ENCODE data around the gene INTS11.
"Not testable (repeated sequence)": the region's sequence is repeated elsewhere in the genome, so short reads cannot be mapped to it uniquely, and the experiment has no call there.

Gene INTS11

GRCh38 chr1:1329304-1330210 lies 5.1 kb upstream of the INTS11 start:
- no peak for DNase-seq

- DNase-seq, result no peak
Observed at GRCh38 chr1:1328254-1328653, 3.8 kb upstream of the INTS11 start.

- DNase-seq, result no peak
Observed at GRCh38 chr1:1327291-1327690, 2.8 kb upstream of the INTS11 start.

GRCh38 chr1:1326075-1326605 lies 1.7 kb upstream of the INTS11 start:
- DNase-seq, result no peak

- no peak for DNase-seq
Observed at GRCh38 chr1:1325288-1326074, 1.0 kb upstream of the INTS11 start.

- no peak for DNase-seq
Observed at GRCh38 chr1:1324084-1324523, 356 bp downstream of the INTS11 start.

- no peak for DNase-seq
Observed at GRCh38 chr1:1322952-1323351, 1.5 kb downstream of the INTS11 start.

GRCh38 chr1:1322418-1322817 lies 2.0 kb downstream of the INTS11 start:
- DNase-seq, result no peak

- no peak for DNase-seq
Observed at GRCh38 chr1:1321477-1321876, 3.0 kb downstream of the INTS11 start.

- DNase-seq, result no peak
Observed at GRCh38 chr1:1320666-1321448, 3.6 kb downstream of the INTS11 start.

- no peak for DNase-seq
Observed at GRCh38 chr1:1319646-1319941, 4.9 kb downstream of the INTS11 start.

GRCh38 chr1:1318777-1319645 lies 5.4 kb downstream of the INTS11 start:
- DNase-seq, result no peak

GRCh38 chr1:1318131-1318652 lies 6.3 kb downstream of the INTS11 start:
- no peak for DNase-seq

- DNase-seq, result no peak
Observed at GRCh38 chr1:1317420-1317819, 7.0 kb downstream of the INTS11 start.

- not testable (repeated sequence) for DNase-seq
Observed at GRCh38 chr1:1316199-1316598, 8.3 kb downstream of the INTS11 start.

GRCh38 chr1:1315435-1315954 lies 9.0 kb downstream of the INTS11 start:
- no peak for DNase-seq

GRCh38 chr1:1314678-1315335 lies 9.7 kb downstream of the INTS11 start:
- DNase-seq, result no peak

GRCh38 chr1:1314237-1314586 lies 10.2 kb downstream of the INTS11 start:
- DNase-seq, result no peak

GRCh38 chr1:1313500-1314236 lies 10.8 kb downstream of the INTS11 start:
- DNase-seq, result no peak

All from activated CD8-positive, alpha-beta memory T cell treated with anti-CD3 and anti-CD28 coated beads for 24 hours (primary cell).